OCI-LY7 (cell line): ENCODE results near the gene ACP1. TPM values are rescaled to one million over a fixed set of nuclear protein-coding genes. Genes with fewer than 3 reads are reported as not detected.

ENCODE experiments used
- BruUV-seq: library from RNA; stranded (reverse); fragments of 400-500 nt; replicated peaks from 2 replicates; lab custom pipeline; 2021; lab: Mats Ljungman, UMichigan
- CTCF ChIA-PET: fragments of 300-600 bp; sonication (Branson Sonifier 250); formaldehyde crosslinking; loops from one replicate; lab custom pipeline; 2022; ENCODE audit warnings: antibody characterized with exemption; ENCODE audit not compliant: unreplicated experiment; lab: Charles Lee
- POLR2A ChIA-PET: fragments of 300-600 bp; sonication (Branson Sonifier 250); formaldehyde crosslinking; loops from one replicate; lab custom pipeline; 2022; ENCODE audit warnings: antibody characterized with exemption; lab: Charles Lee
- DNase-seq: peaks from one replicate; pipeline ENCODE4 v3.0.0-alpha.2; 2015; ENCODE audit warnings: low spot score
- H2AFZ ChIP-seq: fragments of 200-600 bp; sonication (generic), shearing (Covaris generic); 2 replicates; pipeline ENCODE4 v1.6.1; 2014; ENCODE audit warnings: mild to moderate bottlenecking, antibody characterized with exemption, low read length, moderate library complexity
- H3K27ac ChIP-seq: fragments of 200-600 bp; sonication (generic); 2 replicates; pipeline ENCODE4 v1.5.1; 2014; ENCODE audit warnings: mixed run types, low read depth, mild to moderate bottlenecking, moderate library complexity, low read length, inconsistent platforms; ENCODE audit not compliant: poor library complexity, severe bottlenecking
- H3K36me3 ChIP-seq: fragments of 200-600 bp; sonication (generic); 2 replicates; pipeline ENCODE4 v1.6.1; 2014; ENCODE audit warnings: mild to moderate bottlenecking, antibody characterized with exemption, low read length, moderate library complexity, mixed read lengths; ENCODE audit not compliant: insufficient read depth
- H3K4me1 ChIP-seq: fragments of 200-600 bp; sonication (generic); 2 replicates; pipeline ENCODE4 v1.5.1; 2014; ENCODE audit warnings: mild to moderate bottlenecking, low read length; ENCODE audit not compliant: insufficient read depth, poor library complexity, severe bottlenecking
- H3K4me2 ChIP-seq: fragments of 200-600 bp; sonication (generic); 2 replicates; pipeline ENCODE4 v1.6.1; 2014; ENCODE audit warnings: mild to moderate bottlenecking, low read length
- H3K4me3 ChIP-seq: fragments of 200-600 bp; sonication (generic); 2 replicates; pipeline ENCODE4 v1.5.1; 2014; ENCODE audit warnings: mild to moderate bottlenecking, low read depth, low read length; ENCODE audit not compliant: poor library complexity, severe bottlenecking
- H3K79me2 ChIP-seq: fragments of 200-600 bp; sonication (generic); 2 replicates; pipeline ENCODE4 v1.6.1; 2016; ENCODE audit warnings: low read depth, mild to moderate bottlenecking, low read length, moderate library complexity, mixed read lengths; ENCODE audit not compliant: insufficient read depth
- H3K9me2 ChIP-seq: fragments of 200-600 bp; sonication (generic); 2 replicates; pipeline ENCODE4 v1.6.1; 2016; ENCODE audit warnings: mild to moderate bottlenecking, low read length, mixed read lengths; ENCODE audit not compliant: insufficient read depth
- H3K9me3 ChIP-seq: fragments of 200-600 bp; sonication (generic); 2 replicates; pipeline ENCODE4 v1.6.1; 2014; ENCODE audit warnings: mild to moderate bottlenecking, mixed run types, low read length, mixed read lengths
- H4K20me1 ChIP-seq: fragments of 200-600 bp; sonication (generic); 2 replicates; pipeline ENCODE4 v1.6.1; 2014; ENCODE audit warnings: mild to moderate bottlenecking, antibody characterized with exemption, low read length, moderate library complexity, mixed read lengths; ENCODE audit not compliant: insufficient read depth
- CTCF ChIP-seq: fragments of 200-600 bp; sonication (generic); conservative IDR thresholded peaks from 2 replicates; pipeline ENCODE4 v1.5.1; 2014; ENCODE audit warnings: mild to moderate bottlenecking, antibody characterized with exemption, low read length, moderate library complexity, mixed read lengths
- intact Hi-C: fragments of 100-400 bp; cut with micrococcal nuclease; formaldehyde crosslinking; loops from one replicate; pipeline ENCODE4 v1.10.0; 2022; ENCODE audit not compliant: unreplicated experiment
- total RNA-seq, 2 experiments: library from RNA; depleted of rRNA in 1 of 2; stranded (reverse); fragments of >200 nt in 1 of 2; shearing (Covaris generic) in 1 of 2; gene quantifications; 2 replicates each; pipeline ENCODE4 v1.2.3, GENCODE V29; 2014 to 2022

The ACP1 gene
- total RNA-seq, 2 experiments from 2014 or later = 99.0 to 124 TPM

- Histone ChIP-seq H3K4me2 (no peak overlapping the region), H3K27ac (no peak overlapping the region), H3K36me3 (no peaks in the 10 kb centered on the region), H4K20me1 (no peaks in the 10 kb centered on the region), H3K9me2 (no peaks in the 10 kb centered on the region), H3K79me2 (no peaks in the 10 kb centered on the region), H2AFZ (no peak overlapping the region), H3K4me1 (no peaks in the 10 kb centered on the region), H3K9me3 (no peaks in the 10 kb centered on the region), H3K4me3 (no peak overlapping the region)
- DNase-seq = no peak
- intact Hi-C loops = no loop called here
- POLR2A ChIA-PET = no interaction called here
- no TSS peak for BruUV-seq
- CTCF ChIA-PET = no interaction called here
- TF ChIP-seq CTCF = no peak
These were observed 58.3 kb downstream of the ACP1 start for GRCh38 chr2:323035-323434.

Other genes with a start within 250 kb of the ACP1 start
- gene FAM110C, start 218.4 kb upstream of the ACP1 start, total RNA-seq (2014; rRNA removed; shearing (Covaris generic)) = not detected in 2 replicates
- gene FAM110C, start 218.4 kb upstream of the ACP1 start, total RNA-seq (2022) = not detected in 2 replicates
- 20.3 and 30.9 TPM in 2 replicates for gene SH3YL1, start 915 bp upstream of the ACP1 start, total RNA-seq (2014; rRNA removed; shearing (Covaris generic))
- 21.3 and 26.6 TPM in 2 replicates for gene SH3YL1, start 915 bp upstream of the ACP1 start, total RNA-seq (2022)
- gene ALKAL2, start 23.1 kb downstream of the ACP1 start, total RNA-seq (2014; rRNA removed; shearing (Covaris generic)) = not detected in 2 replicates
- not detected in 2 replicates for gene ALKAL2, start 23.1 kb downstream of the ACP1 start, total RNA-seq (2022)